Hindlimb muscle (tissue), 1 donor: Measurements from ENCODE around the gene RALY. TPM values are rescaled to one million over a fixed set of nuclear protein-coding genes. Genes with fewer than 3 reads are reported as not detected.

Experiments used
- DNase-seq: peaks from one replicate; pipeline ENCODE4 v3.0.0-alpha.2; 2013
- polyA plus RNA-seq: library from polyadenylated mRNA; unstranded; fragments of 120-200 nt; gene quantifications from one replicate; pipeline ENCODE4 v1.2.1, GENCODE V29; 2013; ENCODE audit not compliant: insufficient read length

Gene RALY
- polyA plus RNA-seq, 1 donor, result 136 TPM

GRCh38 chr20:34083137-34083536, 89.4 kb downstream of the RALY start:
- DNase-seq, result peak; percentile 29

- no peak for DNase-seq
Observed at GRCh38 chr20:34083781-34084180, 90.1 kb downstream of the RALY start.

- DNase-seq, result no peak
Observed at GRCh38 chr20:34084227-34084923, 90.7 kb downstream of the RALY start.

- DNase-seq, result no peak
Observed at GRCh38 chr20:34085544-34086040, 91.9 kb downstream of the RALY start.

GRCh38 chr20:34088305-34089174, 94.8 kb downstream of the RALY start:
- no peak for DNase-seq

- no peak for DNase-seq
Observed at GRCh38 chr20:34089175-34089479, 95.4 kb downstream of the RALY start.

- no peak for DNase-seq
Observed at GRCh38 chr20:34089655-34090345, 96.1 kb downstream of the RALY start.

- DNase-seq, result no peak
Observed at GRCh38 chr20:34090645-34091044, 96.9 kb downstream of the RALY start.

GRCh38 chr20:34091637-34092200, 98.0 kb downstream of the RALY start:
- DNase-seq, result no peak

GRCh38 chr20:34093895-34094294, 100.2 kb downstream of the RALY start:
- DNase-seq, result no peak

GRCh38 chr20:34095825-34096224, 102.1 kb downstream of the RALY start:
- DNase-seq, result no peak

GRCh38 chr20:34096699-34097444, 103.2 kb downstream of the RALY start:
- DNase-seq, result no peak

- DNase-seq, result no peak
Observed at GRCh38 chr20:34098570-34098969, 104.9 kb downstream of the RALY start.

GRCh38 chr20:34099675-34100074, 106.0 kb downstream of the RALY start:
- DNase-seq, result no peak

- no peak for DNase-seq
Observed at GRCh38 chr20:34100576-34100975, 106.9 kb downstream of the RALY start.

GRCh38 chr20:34102342-34102741, 108.6 kb downstream of the RALY start:
- DNase-seq, result no peak

GRCh38 chr20:34104059-34104458, 110.3 kb downstream of the RALY start:
- no peak for DNase-seq

GRCh38 chr20:34105978-34106675, 112.4 kb downstream of the RALY start:
- DNase-seq, result no peak

- no peak for DNase-seq
Observed at GRCh38 chr20:34108616-34109174, 115.0 kb downstream of the RALY start.

- no peak for DNase-seq
Observed at GRCh38 chr20:34109442-34109841, 115.7 kb downstream of the RALY start.
